Osteoblast (primary cell): ENCODE data around the gene NEURL2. TPM values are rescaled to one million over a fixed set of nuclear protein-coding genes. Genes with fewer than 3 reads are reported as not detected.

Experiments used
- DNase-seq: peaks from one replicate; pipeline ENCODE4 v3.0.0; 2011; ENCODE audit warnings: low spot score, mixed read lengths; ENCODE audit not compliant: insufficient read length; ENCODE audit errors: missing footprints
- H2AFZ ChIP-seq: 2 replicates; pipeline ENCODE4 v1.6.0; 2011; ENCODE audit warnings: mild to moderate bottlenecking, low read length
- H3K27ac ChIP-seq: 2 replicates; pipeline ENCODE4 v1.5.1; 2011; ENCODE audit warnings: mild to moderate bottlenecking, low read depth, low read length, moderate library complexity
- H3K27me3 ChIP-seq: 2 replicates; pipeline ENCODE4 v1.6.0; 2012; ENCODE audit warnings: mild to moderate bottlenecking, control low read depth, inconsistent platforms, low read length, moderate library complexity; ENCODE audit not compliant: insufficient read depth
- H3K36me3 ChIP-seq: 2 replicates; pipeline ENCODE4 v1.5.1; 2011; ENCODE audit warnings: mild to moderate bottlenecking, low read length, control low read depth, moderate library complexity; ENCODE audit not compliant: insufficient read depth
- H3K4me1 ChIP-seq: 2 replicates; pipeline ENCODE4 v1.5.1; 2011; ENCODE audit warnings: mild to moderate bottlenecking, low read length, control low read depth, moderate library complexity; ENCODE audit not compliant: insufficient read depth
- H3K4me2 ChIP-seq: 2 replicates; pipeline ENCODE4 v1.6.0; 2011; ENCODE audit warnings: mild to moderate bottlenecking, low read length; ENCODE audit not compliant: insufficient read depth
- H3K4me3 ChIP-seq: fragments of 200-600 bp; sonication (generic); 3 replicates; pipeline ENCODE4 v1.5.1; 2012; ENCODE audit warnings: mild to moderate bottlenecking, low read length, inconsistent platforms; ENCODE audit not compliant: insufficient read depth
- H3K79me2 ChIP-seq: 2 replicates; pipeline ENCODE4 v1.6.0; 2012; ENCODE audit warnings: mild to moderate bottlenecking, low read length, control low read depth, inconsistent platforms; ENCODE audit not compliant: insufficient read depth
- H3K9me3 ChIP-seq: 2 replicates; pipeline ENCODE4 v1.5.1; 2011; ENCODE audit warnings: low read depth, low read length, control low read depth
- H4K20me1 ChIP-seq: 2 replicates; pipeline ENCODE4 v1.6.0; 2012; ENCODE audit warnings: mild to moderate bottlenecking, low read length, control low read depth; ENCODE audit not compliant: insufficient read depth
- total RNA-seq: library from RNA; depleted of rRNA; stranded (reverse); fragments of >200 nt; gene quantifications from 2 replicates; pipeline ENCODE4 v1.2.3, GENCODE V29; 2012
- TF ChIP-seq, protein P1 (sequence below): IDR thresholded peaks from 2 replicates; pipeline ENCODE4 v1.5.1; 2011; ENCODE audit warnings: mild to moderate bottlenecking, low read depth, low read length, moderate library complexity; ENCODE audit errors: extremely low read depth

The NEURL2 gene
- total RNA-seq, 1 donor = 4.7 TPM

DNA sequence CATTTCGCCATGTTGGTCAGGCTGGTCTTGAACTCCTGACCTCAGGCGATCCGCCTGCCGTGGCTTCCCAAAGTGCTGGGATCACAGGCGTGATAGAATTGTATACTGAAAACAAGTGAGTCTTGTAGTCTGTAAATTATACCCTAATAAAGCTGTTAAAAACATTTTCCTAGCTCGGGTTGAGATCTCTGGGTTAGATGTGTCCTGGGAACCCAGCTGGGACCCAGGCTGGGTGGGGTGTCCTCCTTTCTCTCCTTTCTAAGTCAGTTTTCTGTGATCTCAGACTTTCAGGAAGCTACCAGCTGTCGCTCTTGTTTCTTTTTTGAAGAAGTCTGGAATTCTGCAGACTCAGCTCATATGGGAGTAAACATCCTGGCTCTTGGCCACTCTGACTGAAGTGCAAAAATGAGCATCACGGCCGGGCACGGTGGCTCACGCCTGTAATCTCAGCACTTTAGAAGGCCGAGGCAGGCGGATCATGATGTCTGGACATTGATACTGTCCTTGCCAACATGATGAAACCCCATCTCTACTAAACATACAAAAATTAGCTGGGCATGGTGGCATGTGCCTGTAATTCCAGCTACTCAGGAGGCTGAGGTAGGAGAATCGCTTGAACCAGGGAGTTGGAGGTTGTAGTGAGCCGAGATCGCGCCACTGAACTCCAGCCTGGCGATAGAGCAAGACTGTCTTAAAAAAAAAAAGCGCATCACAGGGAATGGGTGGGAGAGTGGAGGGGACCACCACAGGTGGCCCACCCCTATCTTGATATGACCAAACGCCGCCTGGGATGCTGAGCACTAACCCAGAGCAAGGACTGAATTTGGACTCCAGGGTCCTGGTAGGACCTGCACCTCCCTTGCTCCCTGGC, 33.6 kb upstream of the NEURL2 start:
- no peak overlapping the region for H3K27ac ChIP-seq
- TF ChIP-seq, protein P1, sequence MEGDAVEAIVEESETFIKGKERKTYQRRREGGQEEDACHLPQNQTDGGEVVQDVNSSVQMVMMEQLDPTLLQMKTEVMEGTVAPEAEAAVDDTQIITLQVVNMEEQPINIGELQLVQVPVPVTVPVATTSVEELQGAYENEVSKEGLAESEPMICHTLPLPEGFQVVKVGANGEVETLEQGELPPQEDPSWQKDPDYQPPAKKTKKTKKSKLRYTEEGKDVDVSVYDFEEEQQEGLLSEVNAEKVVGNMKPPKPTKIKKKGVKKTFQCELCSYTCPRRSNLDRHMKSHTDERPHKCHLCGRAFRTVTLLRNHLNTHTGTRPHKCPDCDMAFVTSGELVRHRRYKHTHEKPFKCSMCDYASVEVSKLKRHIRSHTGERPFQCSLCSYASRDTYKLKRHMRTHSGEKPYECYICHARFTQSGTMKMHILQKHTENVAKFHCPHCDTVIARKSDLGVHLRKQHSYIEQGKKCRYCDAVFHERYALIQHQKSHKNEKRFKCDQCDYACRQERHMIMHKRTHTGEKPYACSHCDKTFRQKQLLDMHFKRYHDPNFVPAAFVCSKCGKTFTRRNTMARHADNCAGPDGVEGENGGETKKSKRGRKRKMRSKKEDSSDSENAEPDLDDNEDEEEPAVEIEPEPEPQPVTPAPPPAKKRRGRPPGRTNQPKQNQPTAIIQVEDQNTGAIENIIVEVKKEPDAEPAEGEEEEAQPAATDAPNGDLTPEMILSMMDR = no peak
- no peak overlapping the region for H2AFZ ChIP-seq
- DNase-seq = peak; percentile 73
- peak overlapping the region; percentile 70 for H3K4me2 ChIP-seq
- peaks cover 22% of the 10 kb centered on the region for H3K4me1 ChIP-seq
- H3K9me3 ChIP-seq = no peaks in the 10 kb centered on the region
- H4K20me1 ChIP-seq = peaks cover 6% of the 10 kb centered on the region
- H3K4me3 ChIP-seq = peak overlapping the region; percentile 43
- no peaks in the 10 kb centered on the region for H3K27me3 ChIP-seq
- H3K79me2 ChIP-seq = no peaks in the 10 kb centered on the region
- H3K36me3 ChIP-seq = no peaks in the 10 kb centered on the region

DNA sequence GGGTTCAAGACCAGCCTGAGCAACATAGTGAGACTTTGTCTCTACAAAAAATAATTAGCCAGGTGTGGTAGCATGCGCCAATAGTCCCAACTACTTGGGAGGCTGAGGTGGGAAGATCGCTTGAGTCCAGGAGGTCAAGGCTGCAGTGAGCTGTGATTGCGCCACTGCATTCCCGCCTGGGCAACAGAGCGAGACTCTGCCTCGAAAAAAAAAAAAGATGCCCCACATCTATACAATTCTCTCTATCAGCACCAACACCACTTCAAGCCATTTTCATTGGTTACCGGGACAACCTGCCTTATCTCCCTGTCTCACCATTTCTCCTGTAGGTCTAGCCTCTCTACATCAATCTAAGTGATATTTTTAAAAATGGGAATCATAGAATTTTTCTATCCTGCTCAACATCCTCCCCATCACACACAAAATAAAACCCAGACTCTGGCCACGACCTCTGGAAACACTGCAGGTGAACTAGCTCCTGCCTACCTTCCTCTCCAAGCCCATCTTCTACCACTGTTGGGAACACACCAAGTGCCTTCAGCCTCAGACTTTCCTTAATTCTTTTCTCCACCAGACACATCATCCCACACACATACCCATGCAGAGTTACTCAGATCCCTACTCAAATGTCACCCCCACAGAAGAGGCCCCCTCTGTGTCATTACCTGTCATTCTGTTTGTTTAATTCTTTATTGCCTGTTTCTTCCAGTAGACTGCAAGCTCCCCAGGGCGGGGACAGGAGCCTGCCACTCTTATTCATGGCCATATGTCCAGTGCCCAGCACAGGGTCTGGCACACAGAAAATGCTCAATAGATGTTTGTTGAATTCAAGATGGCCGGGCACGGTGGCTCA, 30.6 kb upstream of the NEURL2 start:
- H4K20me1 ChIP-seq = no peaks in the 10 kb centered on the region
- no peak for DNase-seq

DNA sequence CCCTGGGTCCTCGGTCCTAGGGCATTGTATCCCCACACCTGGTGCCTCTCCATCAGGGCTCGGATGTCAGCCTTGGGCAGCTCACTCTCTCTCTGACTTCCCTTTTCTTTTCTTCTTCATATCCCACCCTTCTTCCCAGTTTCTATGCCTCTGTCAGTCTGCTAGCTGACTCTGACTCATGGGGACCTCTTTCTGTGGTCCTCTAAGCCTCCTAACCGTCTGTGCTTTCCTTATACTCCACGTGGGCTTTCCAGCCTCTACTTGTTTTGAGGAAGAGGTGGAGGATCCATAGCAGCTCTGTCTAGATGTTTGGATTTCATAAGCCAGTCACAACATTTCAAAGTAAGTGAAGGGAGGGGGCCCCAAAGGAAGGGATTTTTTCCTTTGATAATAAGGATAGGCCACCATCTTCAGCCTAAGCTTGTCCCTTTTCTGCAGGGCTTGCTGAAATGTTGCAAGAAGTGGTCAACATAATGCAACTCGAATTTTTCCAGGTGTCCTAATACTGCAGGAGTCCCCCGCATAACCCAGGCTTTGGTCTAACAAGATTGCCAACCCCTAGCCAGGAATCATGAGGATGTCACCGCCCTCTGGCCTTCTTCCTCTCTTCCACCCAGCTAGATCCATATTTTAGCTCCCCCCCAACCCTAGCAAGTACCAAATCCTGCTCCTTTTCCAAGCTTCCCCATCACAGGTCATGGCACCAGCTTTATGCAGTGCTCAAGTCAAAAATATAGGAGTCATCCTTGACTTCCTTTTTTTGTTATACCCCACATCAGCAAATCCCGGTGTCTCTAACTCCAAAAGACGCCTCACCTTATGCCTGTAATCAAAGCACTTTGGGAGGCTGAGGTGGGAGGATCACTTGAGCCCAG, 29.7 kb upstream of the NEURL2 start:
- TF ChIP-seq, protein P1 = no peak
- no peak for DNase-seq

More for the DNA sequence above, 30.6 kb upstream of the NEURL2 start:
- no peaks in the 10 kb centered on the region for H3K36me3 ChIP-seq
- H3K4me1 ChIP-seq = peaks cover 33% of the 10 kb centered on the region
- no peak overlapping the region for H3K4me3 ChIP-seq
- no peak overlapping the region for H3K27ac ChIP-seq
- TF ChIP-seq, protein P1 = no peak
- no peaks in the 10 kb centered on the region for H3K79me2 ChIP-seq
- no peaks in the 10 kb centered on the region for H3K9me3 ChIP-seq
- no peak overlapping the region for H2AFZ ChIP-seq
- no peak overlapping the region for H3K4me2 ChIP-seq
- no peaks in the 10 kb centered on the region for H3K27me3 ChIP-seq

More for the DNA sequence above, 29.7 kb upstream of the NEURL2 start:
- H3K4me2 ChIP-seq = peak overlapping the region; percentile 20
- H3K27me3 ChIP-seq = no peaks in the 10 kb centered on the region
- peaks cover 33% of the 10 kb centered on the region for H3K4me1 ChIP-seq
- H3K36me3 ChIP-seq = no peaks in the 10 kb centered on the region
- H3K4me3 ChIP-seq = no peak overlapping the region
- H3K27ac ChIP-seq = peak overlapping the region; percentile 3
- H3K79me2 ChIP-seq = no peaks in the 10 kb centered on the region
- no peaks in the 10 kb centered on the region for H4K20me1 ChIP-seq
- H2AFZ ChIP-seq = peak overlapping the region; percentile 58
- H3K9me3 ChIP-seq = no peaks in the 10 kb centered on the region
